Measurements from ENCODE around the gene KDELR1. TPM values are rescaled to one million over a fixed set of nuclear protein-coding genes. Genes with fewer than 3 reads are reported as not detected.

The KDELR1 gene
- total and polyA plus RNA-seq, 9 of the 15 experiments (the other 6 are each of a cell fraction or from before 2014, with no cell fraction given) = 6.1 to 165 (median 58.5) TPM

DNA sequence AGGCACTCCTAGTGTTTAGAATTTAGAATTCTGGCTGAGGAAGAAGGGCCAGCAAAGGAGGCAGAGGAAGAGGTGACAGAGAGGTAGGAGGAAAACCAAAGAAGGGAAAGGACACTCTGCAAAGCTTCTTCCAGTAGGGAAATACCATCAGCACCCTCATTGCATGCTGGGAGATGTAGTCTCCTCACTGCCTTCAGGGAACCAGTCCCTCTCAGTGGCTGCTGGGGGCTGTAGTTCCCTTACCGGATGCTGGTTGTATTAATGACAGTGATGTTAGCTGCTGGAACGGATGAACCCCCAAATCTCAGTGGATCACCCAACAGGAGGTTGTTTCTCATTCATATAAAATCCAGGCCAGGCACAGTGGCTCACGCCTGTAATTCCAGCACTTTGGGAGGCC lies 12.3 kb upstream of the KDELR1 start (continued):
- TF ChIP-seq, protein P1, sequence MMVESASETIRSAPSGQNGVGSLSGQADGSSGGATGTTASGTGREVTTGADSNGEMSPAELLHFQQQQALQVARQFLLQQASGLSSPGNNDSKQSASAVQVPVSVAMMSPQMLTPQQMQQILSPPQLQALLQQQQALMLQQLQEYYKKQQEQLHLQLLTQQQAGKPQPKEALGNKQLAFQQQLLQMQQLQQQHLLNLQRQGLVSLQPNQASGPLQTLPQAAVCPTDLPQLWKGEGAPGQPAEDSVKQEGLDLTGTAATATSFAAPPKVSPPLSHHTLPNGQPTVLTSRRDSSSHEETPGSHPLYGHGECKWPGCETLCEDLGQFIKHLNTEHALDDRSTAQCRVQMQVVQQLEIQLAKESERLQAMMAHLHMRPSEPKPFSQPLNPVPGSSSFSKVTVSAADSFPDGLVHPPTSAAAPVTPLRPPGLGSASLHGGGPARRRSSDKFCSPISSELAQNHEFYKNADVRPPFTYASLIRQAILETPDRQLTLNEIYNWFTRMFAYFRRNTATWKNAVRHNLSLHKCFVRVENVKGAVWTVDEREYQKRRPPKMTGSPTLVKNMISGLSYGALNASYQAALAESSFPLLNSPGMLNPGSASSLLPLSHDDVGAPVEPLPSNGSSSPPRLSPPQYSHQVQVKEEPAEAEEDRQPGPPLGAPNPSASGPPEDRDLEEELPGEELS (CRISPR knock-in tag; IDR thresholded peaks at IDR 0.05; ENCODE audit: borderline replicate concordance) = no peak
- no peak for TF ChIP-seq EHMT2 (IDR thresholded peaks at IDR 0.05)
- TF ChIP-seq HMG20A (CRISPR knock-in tag; conservative IDR thresholded peaks at IDR 0.05) = no peak
- TF ChIP-seq ZC3H8 (IDR thresholded peaks at IDR 0.05) = no peak
- TF ChIP-seq, protein P2, sequence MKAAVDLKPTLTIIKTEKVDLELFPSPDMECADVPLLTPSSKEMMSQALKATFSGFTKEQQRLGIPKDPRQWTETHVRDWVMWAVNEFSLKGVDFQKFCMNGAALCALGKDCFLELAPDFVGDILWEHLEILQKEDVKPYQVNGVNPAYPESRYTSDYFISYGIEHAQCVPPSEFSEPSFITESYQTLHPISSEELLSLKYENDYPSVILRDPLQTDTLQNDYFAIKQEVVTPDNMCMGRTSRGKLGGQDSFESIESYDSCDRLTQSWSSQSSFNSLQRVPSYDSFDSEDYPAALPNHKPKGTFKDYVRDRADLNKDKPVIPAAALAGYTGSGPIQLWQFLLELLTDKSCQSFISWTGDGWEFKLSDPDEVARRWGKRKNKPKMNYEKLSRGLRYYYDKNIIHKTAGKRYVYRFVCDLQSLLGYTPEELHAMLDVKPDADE (conservative IDR thresholded peaks at IDR 0.05; ENCODE audit: control insufficient read depth, low read depth, low read length) = peak; percentile 91
- 0 out of 2 replicates have a peak, but pooled peaks have one; percentile 20 for TF ChIP-seq NR2C1 (IDR thresholded peaks at IDR 0.05)
- TF ChIP-seq NR2C1 (tag; IDR thresholded peaks at IDR 0.05) = 0 out of 2 replicates have a peak, but pooled peaks have one; percentile 25
- TF ChIP-seq PRPF4 (IDR thresholded peaks at IDR 0.05; ENCODE audit: insufficient read depth, low read depth, low read length, poor library complexity, severe bottlenecking) = no peak
- TF ChIP-seq SRSF1 (IDR thresholded peaks at IDR 0.05; ENCODE audit: low read depth, low read length) = no peak
- no peak for TF ChIP-seq OTX1 (CRISPR knock-in tag; IDR thresholded peaks at IDR 0.05)
- TF ChIP-seq MTA1 (IDR thresholded peaks at IDR 0.05; ENCODE audit: borderline replicate concordance) = no peak
- no peak for TF ChIP-seq ZNF586 (CRISPR knock-in tag; conservative IDR thresholded peaks at IDR 0.05)
- TF ChIP-seq, protein P3, sequence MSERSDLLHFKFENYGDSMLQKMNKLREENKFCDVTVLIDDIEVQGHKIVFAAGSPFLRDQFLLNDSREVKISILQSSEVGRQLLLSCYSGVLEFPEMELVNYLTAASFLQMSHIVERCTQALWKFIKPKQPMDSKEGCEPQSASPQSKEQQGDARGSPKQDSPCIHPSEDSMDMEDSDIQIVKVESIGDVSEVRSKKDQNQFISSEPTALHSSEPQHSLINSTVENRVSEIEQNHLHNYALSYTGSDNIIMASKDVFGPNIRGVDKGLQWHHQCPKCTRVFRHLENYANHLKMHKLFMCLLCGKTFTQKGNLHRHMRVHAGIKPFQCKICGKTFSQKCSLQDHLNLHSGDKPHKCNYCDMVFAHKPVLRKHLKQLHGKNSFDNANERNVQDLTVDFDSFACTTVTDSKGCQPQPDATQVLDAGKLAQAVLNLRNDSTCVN (CRISPR knock-in tag; IDR thresholded peaks at IDR 0.05) = no peak
- TF ChIP-seq, protein P4, sequence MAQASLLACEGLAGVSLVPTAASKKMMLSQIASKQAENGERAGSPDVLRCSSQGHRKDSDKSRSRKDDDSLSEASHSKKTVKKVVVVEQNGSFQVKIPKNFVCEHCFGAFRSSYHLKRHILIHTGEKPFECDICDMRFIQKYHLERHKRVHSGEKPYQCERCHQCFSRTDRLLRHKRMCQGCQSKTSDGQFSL (CRISPR knock-in tag; IDR thresholded peaks at IDR 0.05) = no peak
- TF ChIP-seq, protein P4 (tag; IDR thresholded peaks at IDR 0.05) = no peak
- no peak for TF ChIP-seq ZNF785 (CRISPR knock-in tag; IDR thresholded peaks at IDR 0.05)
- 0 out of 2 replicates have a peak, but pooled peaks have one; percentile 14 for TF ChIP-seq TEAD4 (IDR thresholded peaks at IDR 0.05; ENCODE audit: low read length)
- no peak for TF ChIP-seq TEAD4 (CRISPR knock-in tag; IDR thresholded peaks at IDR 0.05; ENCODE audit: borderline replicate concordance)

Data from K562 (cell line).